ENCODE results near the gene CAV2.

CAV2 gene

GRCh38 chr7:116497708-116498107 lies 1.8 kb upstream of the CAV2 start:
- TF ChIP-seq EZH2 (IDR thresholded peaks at IDR 0.05; ENCODE audit: borderline replicate concordance, low read length), result no peak
- TF ChIP-seq, protein P1, sequence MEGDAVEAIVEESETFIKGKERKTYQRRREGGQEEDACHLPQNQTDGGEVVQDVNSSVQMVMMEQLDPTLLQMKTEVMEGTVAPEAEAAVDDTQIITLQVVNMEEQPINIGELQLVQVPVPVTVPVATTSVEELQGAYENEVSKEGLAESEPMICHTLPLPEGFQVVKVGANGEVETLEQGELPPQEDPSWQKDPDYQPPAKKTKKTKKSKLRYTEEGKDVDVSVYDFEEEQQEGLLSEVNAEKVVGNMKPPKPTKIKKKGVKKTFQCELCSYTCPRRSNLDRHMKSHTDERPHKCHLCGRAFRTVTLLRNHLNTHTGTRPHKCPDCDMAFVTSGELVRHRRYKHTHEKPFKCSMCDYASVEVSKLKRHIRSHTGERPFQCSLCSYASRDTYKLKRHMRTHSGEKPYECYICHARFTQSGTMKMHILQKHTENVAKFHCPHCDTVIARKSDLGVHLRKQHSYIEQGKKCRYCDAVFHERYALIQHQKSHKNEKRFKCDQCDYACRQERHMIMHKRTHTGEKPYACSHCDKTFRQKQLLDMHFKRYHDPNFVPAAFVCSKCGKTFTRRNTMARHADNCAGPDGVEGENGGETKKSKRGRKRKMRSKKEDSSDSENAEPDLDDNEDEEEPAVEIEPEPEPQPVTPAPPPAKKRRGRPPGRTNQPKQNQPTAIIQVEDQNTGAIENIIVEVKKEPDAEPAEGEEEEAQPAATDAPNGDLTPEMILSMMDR (IDR thresholded peaks at IDR 0.05; ENCODE audit: low read length), result no peak
- H3K9me2 ChIP-seq (ENCODE audit: low read depth, low read length), result no peaks in the 10 kb centered on the region
- H3K4me3 ChIP-seq (ENCODE audit: low read depth, low read length, poor library complexity, severe bottlenecking), result no peak overlapping the region
- H2AFZ ChIP-seq (ENCODE audit: low read length), result no peak overlapping the region
- no peak overlapping the region for H3K4me2 ChIP-seq (ENCODE audit: low read length)
- no peaks in the 10 kb centered on the region for H3K9me3 ChIP-seq (ENCODE audit: low read length)
- no peak overlapping the region for H3K27ac ChIP-seq (ENCODE audit: low read depth, low read length, poor library complexity, severe bottlenecking)
- H3K4me1 ChIP-seq (ENCODE audit: insufficient read depth, low read length, severe bottlenecking), result no peaks in the 10 kb centered on the region
- no peak overlapping the region for H3K9ac ChIP-seq (ENCODE audit: low read length)
- H3K27me3 ChIP-seq (ENCODE audit: insufficient read depth, low read length), result no peaks in the 10 kb centered on the region
- no peaks in the 10 kb centered on the region for H3K36me3 ChIP-seq (ENCODE audit: insufficient read depth, low read length)
- H4K20me1 ChIP-seq (ENCODE audit: insufficient read depth, low read length), result no peaks in the 10 kb centered on the region
- H3F3A ChIP-seq (ENCODE audit: insufficient read depth, low read length), result no peaks in the 10 kb centered on the region
- H3K79me2 ChIP-seq (ENCODE audit: insufficient read depth, low read length), result no peaks in the 10 kb centered on the region

- no peak overlapping the region for H3K27ac ChIP-seq (ENCODE audit: low read depth, low read length, poor library complexity, severe bottlenecking)
- no peaks in the 10 kb centered on the region for H4K20me1 ChIP-seq (ENCODE audit: insufficient read depth, low read length)
- H3K9ac ChIP-seq (ENCODE audit: low read length), result no peak overlapping the region
- no peak for TF ChIP-seq EZH2 (IDR thresholded peaks at IDR 0.05; ENCODE audit: borderline replicate concordance, low read length)
- TF ChIP-seq, protein P1 (IDR thresholded peaks at IDR 0.05; ENCODE audit: low read length), result no peak
- no peaks in the 10 kb centered on the region for H3K36me3 ChIP-seq (ENCODE audit: insufficient read depth, low read length)
- H2AFZ ChIP-seq (ENCODE audit: low read length), result no peak overlapping the region
- no peak overlapping the region for H3K4me2 ChIP-seq (ENCODE audit: low read length)
- H3K4me1 ChIP-seq (ENCODE audit: insufficient read depth, low read length, severe bottlenecking), result no peaks in the 10 kb centered on the region
- no peaks in the 10 kb centered on the region for H3F3A ChIP-seq (ENCODE audit: insufficient read depth, low read length)
- H3K9me2 ChIP-seq (ENCODE audit: low read depth, low read length), result no peaks in the 10 kb centered on the region
- no peaks in the 10 kb centered on the region for H3K27me3 ChIP-seq (ENCODE audit: insufficient read depth, low read length)
- no peaks in the 10 kb centered on the region for H3K79me2 ChIP-seq (ENCODE audit: insufficient read depth, low read length)
- H3K4me3 ChIP-seq (ENCODE audit: low read depth, low read length, poor library complexity, severe bottlenecking), result no peak overlapping the region
- no peaks in the 10 kb centered on the region for H3K9me3 ChIP-seq (ENCODE audit: low read length)
These were observed 728 bp downstream of the CAV2 start for GRCh38 chr7:116500078-116500853.

GRCh38 chr7:116501425-116502167 lies 2.1 kb downstream of the CAV2 start:
- TF ChIP-seq, protein P1 (IDR thresholded peaks at IDR 0.05; ENCODE audit: low read length), result no peak
- no peak for TF ChIP-seq EZH2 (IDR thresholded peaks at IDR 0.05; ENCODE audit: borderline replicate concordance, low read length)
- Histone ChIP-seq H3F3A (ENCODE audit: insufficient read depth, low read length) (no peaks in the 10 kb centered on the region), H3K4me1 (ENCODE audit: insufficient read depth, low read length, severe bottlenecking) (no peaks in the 10 kb centered on the region), H4K20me1 (ENCODE audit: insufficient read depth, low read length) (no peaks in the 10 kb centered on the region), H3K27ac (ENCODE audit: low read depth, low read length, poor library complexity, severe bottlenecking) (no peak overlapping the region), H3K9ac (ENCODE audit: low read length) (no peak overlapping the region), H2AFZ (ENCODE audit: low read length) (no peak overlapping the region), H3K27me3 (ENCODE audit: insufficient read depth, low read length) (no peaks in the 10 kb centered on the region), H3K9me2 (ENCODE audit: low read depth, low read length) (no peaks in the 10 kb centered on the region), H3K4me3 (ENCODE audit: low read depth, low read length, poor library complexity, severe bottlenecking) (no peak overlapping the region), H3K4me2 (ENCODE audit: low read length) (no peak overlapping the region), H3K79me2 (ENCODE audit: insufficient read depth, low read length) (no peaks in the 10 kb centered on the region), H3K36me3 (ENCODE audit: insufficient read depth, low read length) (no peaks in the 10 kb centered on the region), H3K9me3 (ENCODE audit: low read length) (no peaks in the 10 kb centered on the region)
